HUES64 (cell line): ENCODE results near the gene SHFL.

Experiments used
- H3K27ac ChIP-seq: 2 replicates; pipeline ENCODE4 v1.7.0; 2013; ENCODE audit warnings: low read depth, low read length, inconsistent platforms
- H3K27me3 ChIP-seq: 2 replicates; pipeline ENCODE4 v1.6.1; 2013; ENCODE audit warnings: mild to moderate bottlenecking, low read length; ENCODE audit not compliant: insufficient read depth
- H3K36me3 ChIP-seq: 2 replicates; pipeline ENCODE4 v1.6.1; 2013; ENCODE audit warnings: mild to moderate bottlenecking, low read length; ENCODE audit not compliant: insufficient read depth
- H3K4me1 ChIP-seq: 2 replicates; pipeline ENCODE4 v1.6.1; 2013; ENCODE audit warnings: mild to moderate bottlenecking, low read length, moderate library complexity; ENCODE audit not compliant: insufficient read depth
- H3K4me3 ChIP-seq: 2 replicates; pipeline ENCODE4 v1.5.1; 2013; ENCODE audit warnings: mild to moderate bottlenecking, low read length, moderate library complexity
- H3K9ac ChIP-seq: 2 replicates; pipeline ENCODE4 v1.6.1; 2013; ENCODE audit warnings: mild to moderate bottlenecking, low read depth, low read length
- H3K9me3 ChIP-seq: 2 replicates; pipeline ENCODE4 v1.6.1; 2013; ENCODE audit warnings: low read depth, low read length; ENCODE audit not compliant: insufficient read depth
- WGBS: fragments of 150-250, 120-280 bp; methylation state at CpG from one replicate; pipeline ENCODE4 v1.1.7; 2013; ENCODE audit warnings: missing lambda C conversion rate; 5-methylcytosine and 5-hydroxymethylcytosine counted together

SHFL gene

DNA sequence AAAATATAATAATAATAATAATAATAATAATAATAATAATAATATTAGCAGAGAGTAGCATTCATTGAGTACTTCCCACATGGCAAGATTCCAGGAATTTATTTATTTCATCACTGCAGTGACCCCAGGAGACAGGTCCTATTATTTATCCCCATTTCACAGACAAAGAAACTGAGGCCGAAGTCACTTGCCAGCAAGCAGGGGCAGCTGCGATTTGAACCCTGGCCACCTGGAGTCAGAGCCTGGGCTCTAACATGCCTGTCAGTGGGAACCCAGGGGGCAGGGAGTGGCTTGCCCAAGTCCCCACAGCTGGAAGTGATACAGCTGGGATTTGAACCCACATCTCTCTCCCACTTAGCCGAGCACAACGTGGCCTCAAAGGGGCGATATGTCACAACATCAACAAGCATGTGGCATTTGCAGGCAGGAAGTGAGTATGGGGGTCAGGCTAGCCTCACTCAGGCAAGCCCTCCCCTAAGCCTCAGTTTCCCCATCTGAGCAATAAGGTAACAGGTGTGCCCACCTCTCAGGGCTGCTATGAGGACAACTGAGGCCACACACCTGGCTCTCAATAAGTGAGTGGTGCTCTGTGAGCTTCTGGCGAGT lies 2.9 kb downstream of the SHFL start:
- Histone ChIP-seq H3K27me3 (peaks cover 22% of the 10 kb centered on the region; the same call in 1 of the 2 replicates), H3K36me3 (peaks cover 5% of the 10 kb centered on the region; the same call in 1 of the 2 replicates), H3K9ac (no peak overlapping the region), H3K9me3 (no peaks in the 10 kb centered on the region), H3K27ac (no peak overlapping the region), H3K4me1 (no peaks in the 10 kb centered on the region), H3K4me3 (no peak overlapping the region)
- WGBS = 92% methylated on average over 6 of the region's 6 CpGs

- Histone ChIP-seq H3K4me3 (no peak overlapping the region), H3K4me1 (no peaks in the 10 kb centered on the region), H3K9me3 (no peaks in the 10 kb centered on the region), H3K36me3 (peaks cover 5% of the 10 kb centered on the region; the same call in 1 of the 2 replicates), H3K27me3 (peaks cover 28% of the 10 kb centered on the region), H3K27ac (no peak overlapping the region), H3K9ac (no peak overlapping the region)
- 88% methylated on average over 14 of the region's 15 CpGs for WGBS
These were observed 3.8 kb downstream of the SHFL start for GRCh38 chr19:10089801-10090375.

DNA sequence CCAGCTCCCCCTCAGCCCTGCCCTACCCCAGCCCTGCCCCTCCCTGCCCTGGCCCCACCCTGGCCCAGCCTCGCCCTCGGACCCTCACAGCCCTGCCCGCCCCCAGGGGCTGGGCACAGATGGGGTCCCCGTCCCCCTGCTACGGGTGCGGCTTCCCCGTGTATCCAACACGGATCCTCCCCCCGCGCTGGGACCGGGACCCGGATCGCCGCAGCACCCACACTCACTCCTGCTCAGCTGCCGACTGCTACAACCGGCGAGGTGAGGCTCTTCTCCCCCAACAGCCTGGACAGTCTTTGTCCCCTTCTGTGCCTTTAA lies 5.2 kb downstream of the SHFL start:
- Histone ChIP-seq H3K36me3 (peaks cover 5% of the 10 kb centered on the region; the same call in 1 of the 2 replicates), H3K27ac (no peak overlapping the region), H3K27me3 (peaks cover 28% of the 10 kb centered on the region), H3K9ac (no peak overlapping the region), H3K9me3 (no peaks in the 10 kb centered on the region; the same call in 1 of the 2 replicates), H3K4me1 (no peaks in the 10 kb centered on the region), H3K4me3 (no peak overlapping the region)
- 92% methylated on average over 17 of the region's 17 CpGs for WGBS

DNA sequence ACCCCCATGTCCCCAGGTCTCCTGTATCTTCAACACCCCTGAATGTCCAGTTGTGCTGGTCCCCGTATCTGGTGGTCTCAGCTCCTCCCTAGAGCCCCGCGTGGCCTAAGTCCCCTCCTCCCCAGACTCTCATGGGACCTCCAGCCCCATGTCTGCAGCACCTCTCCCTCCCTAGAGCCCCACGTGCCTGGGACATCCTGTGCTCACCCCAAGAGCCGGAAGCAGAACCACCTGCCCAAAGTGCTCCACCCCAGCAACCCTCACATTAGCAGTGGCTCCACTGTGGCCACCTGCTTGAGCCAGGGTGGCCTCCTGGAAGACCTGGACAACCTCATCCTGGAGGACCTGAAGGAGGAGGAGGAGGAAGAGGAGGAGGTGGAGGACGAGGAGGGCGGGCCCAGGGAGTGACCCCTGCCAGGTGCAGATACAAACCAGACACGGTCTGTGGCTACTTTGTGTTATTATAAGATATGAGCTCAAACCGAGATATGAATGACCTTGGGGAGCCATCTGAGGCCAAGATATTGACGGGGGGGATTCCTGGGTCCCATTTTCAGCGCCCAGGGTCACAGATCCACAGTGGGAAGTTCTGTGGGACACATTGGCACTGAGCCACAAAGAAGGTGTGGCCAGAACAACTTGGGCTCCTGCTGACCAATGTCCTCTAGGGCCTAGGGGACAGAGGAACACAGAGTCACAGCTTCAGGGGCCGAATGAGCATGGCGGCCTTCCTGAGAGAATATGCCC lies 6.0 kb downstream of the SHFL start:
- Histone ChIP-seq H3K27me3 (peaks cover 29% of the 10 kb centered on the region), H3K4me1 (no peaks in the 10 kb centered on the region), H3K9me3 (no peaks in the 10 kb centered on the region; the same call in 1 of the 2 replicates), H3K4me3 (no peak overlapping the region), H3K27ac (no peak overlapping the region), H3K9ac (no peak overlapping the region), H3K36me3 (peaks cover 5% of the 10 kb centered on the region; the same call in 1 of the 2 replicates)
- 87% methylated on average over 13 of the region's 13 CpGs for WGBS

GRCh38 chr19:10092648-10093294 lies 6.7 kb downstream of the SHFL start:
- H3K4me3 ChIP-seq = no peak overlapping the region
- H3K9ac ChIP-seq = no peak overlapping the region
- H3K36me3 ChIP-seq = peaks cover 5% of the 10 kb centered on the region; the same call in 1 of the 2 replicates
- H3K9me3 ChIP-seq = no peaks in the 10 kb centered on the region; the same call in 1 of the 2 replicates
- no peaks in the 10 kb centered on the region for H3K4me1 ChIP-seq
- 93% methylated on average over 9 of the region's 9 CpGs for WGBS
- H3K27me3 ChIP-seq = peaks cover 28% of the 10 kb centered on the region
- H3K27ac ChIP-seq = no peak overlapping the region

- H3K27me3 ChIP-seq = peaks cover 28% of the 10 kb centered on the region
- no peak overlapping the region for H3K9ac ChIP-seq
- H3K4me3 ChIP-seq = no peak overlapping the region
- no peak overlapping the region for H3K27ac ChIP-seq
- 85% methylated on average over 22 of the region's 22 CpGs for WGBS
- H3K4me1 ChIP-seq = no peaks in the 10 kb centered on the region
- no peaks in the 10 kb centered on the region; the same call in 1 of the 2 replicates for H3K9me3 ChIP-seq
- H3K36me3 ChIP-seq = peaks cover 5% of the 10 kb centered on the region; the same call in 1 of the 2 replicates
These were observed 7.4 kb downstream of the SHFL start for GRCh38 chr19:10093295-10094186.

DNA sequence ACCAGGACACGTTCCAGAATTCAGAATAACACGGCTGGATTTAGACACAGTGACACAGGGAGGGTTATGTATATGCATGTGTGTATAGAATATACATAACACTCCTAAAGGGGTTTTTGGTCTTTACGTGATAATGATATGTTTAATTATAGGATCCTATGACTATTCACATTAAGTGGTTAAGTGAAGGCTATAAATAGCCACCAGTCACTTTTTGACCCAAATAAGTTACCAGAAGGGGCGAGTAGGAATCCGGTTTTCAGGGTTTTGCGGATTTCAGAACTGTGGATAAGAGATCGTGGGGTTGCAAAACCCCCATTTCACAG lies 9.5 kb downstream of the SHFL start:
- Histone ChIP-seq H3K27me3 (peaks cover 28% of the 10 kb centered on the region), H3K9me3 (no peaks in the 10 kb centered on the region; the same call in 1 of the 2 replicates), H3K4me1 (no peaks in the 10 kb centered on the region), H3K36me3 (0 out of 2 replicates have a peak, but pooled peaks cover 5% of the 10 kb centered on the region), H3K27ac (no peak overlapping the region), H3K4me3 (no peak overlapping the region), H3K9ac (no peak overlapping the region)
- WGBS = 67% methylated on average over 6 of the region's 7 CpGs

DNA sequence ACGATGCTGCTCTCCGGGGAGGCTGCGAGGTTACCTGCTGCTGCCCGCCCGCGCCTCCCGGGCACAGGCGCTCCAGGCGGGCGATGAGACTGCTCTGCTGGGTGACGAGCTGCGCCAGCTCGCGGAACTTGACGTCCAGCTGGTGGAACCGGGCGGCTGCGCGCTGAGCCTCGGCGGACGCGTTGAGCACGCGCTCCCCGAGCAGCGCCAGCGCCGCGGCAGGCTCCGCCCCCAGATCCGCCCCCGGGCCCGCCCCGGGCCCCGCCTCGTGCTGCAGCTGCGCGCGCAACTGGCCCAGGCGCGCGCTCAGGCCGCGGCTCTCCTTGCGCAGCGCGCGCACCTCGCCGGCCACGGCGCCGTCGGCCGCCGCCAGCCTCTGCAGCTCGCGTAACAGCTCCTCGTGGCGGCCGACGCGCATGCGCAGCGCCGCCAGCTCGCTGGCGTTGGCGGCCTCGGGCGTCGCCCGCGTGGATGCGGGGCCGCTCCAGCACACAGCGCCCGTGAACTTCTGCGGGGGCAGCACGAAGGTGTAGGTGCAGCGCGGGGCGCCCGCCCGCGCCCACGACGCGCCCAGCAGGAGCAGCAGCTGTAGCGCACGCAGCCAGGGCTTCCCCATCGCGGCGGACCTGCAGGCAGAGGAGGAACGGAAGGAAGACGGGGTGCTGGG lies 10.0 kb downstream of the SHFL start:
- WGBS = 4% methylated on average over 97 of the region's 97 CpGs
- H3K27ac ChIP-seq = no peak overlapping the region
- H3K4me1 ChIP-seq = no peaks in the 10 kb centered on the region
- H3K36me3 ChIP-seq = 0 out of 2 replicates have a peak, but pooled peaks cover 5% of the 10 kb centered on the region
- peaks cover 28% of the 10 kb centered on the region for H3K27me3 ChIP-seq
- H3K9me3 ChIP-seq = no peaks in the 10 kb centered on the region; the same call in 1 of the 2 replicates
- H3K9ac ChIP-seq = peak overlapping the region; percentile 79
- H3K4me3 ChIP-seq = peak overlapping the region; percentile 51

DNA sequence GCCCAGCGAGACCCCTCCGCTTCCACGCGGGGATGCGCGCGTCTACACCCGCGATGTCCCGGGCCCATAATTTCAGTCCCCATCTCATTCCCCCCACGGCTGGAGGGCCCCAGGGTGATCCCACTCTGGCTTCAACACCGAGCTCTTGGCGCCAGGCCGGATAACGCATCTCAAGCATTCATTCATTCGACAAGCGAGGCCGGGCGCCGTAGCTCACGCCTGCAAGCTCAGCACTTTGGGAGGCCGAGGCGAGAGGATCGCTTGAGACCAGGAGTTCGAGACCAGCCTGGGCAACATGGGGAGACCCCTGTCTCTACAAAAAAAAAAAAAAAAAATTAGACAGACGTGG lies 10.5 kb downstream of the SHFL start:
- Histone ChIP-seq H3K9ac (peak overlapping the region; percentile 79), H3K27me3 (peaks cover 28% of the 10 kb centered on the region), H3K4me1 (no peaks in the 10 kb centered on the region), H3K27ac (no peak overlapping the region), H3K36me3 (0 out of 2 replicates have a peak, but pooled peaks cover 5% of the 10 kb centered on the region), H3K4me3 (peak overlapping the region; percentile 51), H3K9me3 (no peaks in the 10 kb centered on the region; the same call in 1 of the 2 replicates)
- 52% methylated on average over 26 of the region's 26 CpGs for WGBS

GRCh38 chr19:10100163-10100785 lies 14.2 kb downstream of the SHFL start:
- H3K9ac ChIP-seq = no peak overlapping the region
- H3K36me3 ChIP-seq = no peaks in the 10 kb centered on the region
- WGBS = 83% methylated on average over 5 of the region's 5 CpGs
- H3K27me3 ChIP-seq = peaks cover 18% of the 10 kb centered on the region
- H3K4me3 ChIP-seq = no peak overlapping the region
- H3K4me1 ChIP-seq = no peaks in the 10 kb centered on the region
- no peak overlapping the region for H3K27ac ChIP-seq
- H3K9me3 ChIP-seq = no peaks in the 10 kb centered on the region; the same call in 1 of the 2 replicates
